D721Med (cell line): ENCODE results near the gene ZNF493.

ENCODE experiments used
- DNase-seq: peaks from one replicate; pipeline ENCODE4 v3.0.0; 2011; ENCODE audit warnings: low spot score; ENCODE audit not compliant: insufficient read length
- FAIRE-seq: peaks from 2 replicates; lab custom pipeline; 2011; peaks lifted over from hg19 to GRCh38; lab: Jason Lieb, UNC
- CTCF ChIP-seq: IDR thresholded peaks from 2 replicates; pipeline ENCODE4 v1.5.1; 2012; ENCODE audit warnings: mild to moderate bottlenecking, control low read depth; ENCODE audit not compliant: insufficient read depth; ENCODE audit errors: missing control alignments

ZNF493 gene

GRCh38 chr19:21398851-21399250 is 1.9 kb downstream of the ZNF493 start:
- no peak for TF ChIP-seq CTCF
- FAIRE-seq (no peak), DNase-seq (no peak)

- DNase-seq, result no peak
- TF ChIP-seq CTCF, result no peak
- FAIRE-seq, result no peak
Measured at GRCh38 chr19:21402303-21402985, 5.5 kb downstream of the ZNF493 start.

GRCh38 chr19:21410166-21410565 is 13.2 kb downstream of the ZNF493 start:
- FAIRE-seq, result no peak
- no peak for DNase-seq
- no peak for TF ChIP-seq CTCF

GRCh38 chr19:21422244-21422643 is 25.3 kb downstream of the ZNF493 start:
- no peak for TF ChIP-seq CTCF
- DNase-seq (no peak), FAIRE-seq (no peak)

- FAIRE-seq (no peak), DNase-seq (no peak)
- TF ChIP-seq CTCF, result no peak
Measured at GRCh38 chr19:21423057-21424041, 26.4 kb downstream of the ZNF493 start.

- TF ChIP-seq CTCF, result no peak
- DNase-seq (no peak), FAIRE-seq (no peak)
Measured at GRCh38 chr19:21430675-21431074, 33.7 kb downstream of the ZNF493 start.
